ENCODE results near the gene TICRR.

The TICRR gene

DNA sequence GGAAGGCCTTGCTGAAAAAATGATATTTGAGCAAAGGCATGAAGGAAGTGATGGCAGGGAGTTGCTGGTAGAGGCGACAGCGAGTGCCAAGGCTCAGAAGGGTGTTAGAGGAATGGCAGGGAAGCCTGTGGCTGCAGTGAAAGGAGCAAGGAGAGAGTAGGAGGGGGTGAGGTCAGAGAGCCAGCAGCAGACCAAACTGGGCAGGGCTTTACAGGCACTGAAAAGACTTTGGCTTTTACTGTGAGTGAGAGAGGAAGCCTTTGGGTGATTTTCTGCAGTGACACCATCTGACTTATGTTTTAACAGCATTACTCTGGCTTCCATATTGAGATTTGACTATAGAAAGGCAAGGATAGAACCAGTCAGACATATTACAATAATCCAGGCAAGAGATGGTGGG lies 11.4 kb downstream of the TICRR start:
- no peak overlapping the region for H3K4me2 ChIP-seq (ENCODE audit: insufficient read depth, low read length)
- H3K79me2 ChIP-seq (ENCODE audit: insufficient read depth, low read length): peaks cover 81% of the 10 kb centered on the region
- peaks cover 96% of the 10 kb centered on the region for H3K36me3 ChIP-seq (ENCODE audit: insufficient read depth, low read length)

DNA sequence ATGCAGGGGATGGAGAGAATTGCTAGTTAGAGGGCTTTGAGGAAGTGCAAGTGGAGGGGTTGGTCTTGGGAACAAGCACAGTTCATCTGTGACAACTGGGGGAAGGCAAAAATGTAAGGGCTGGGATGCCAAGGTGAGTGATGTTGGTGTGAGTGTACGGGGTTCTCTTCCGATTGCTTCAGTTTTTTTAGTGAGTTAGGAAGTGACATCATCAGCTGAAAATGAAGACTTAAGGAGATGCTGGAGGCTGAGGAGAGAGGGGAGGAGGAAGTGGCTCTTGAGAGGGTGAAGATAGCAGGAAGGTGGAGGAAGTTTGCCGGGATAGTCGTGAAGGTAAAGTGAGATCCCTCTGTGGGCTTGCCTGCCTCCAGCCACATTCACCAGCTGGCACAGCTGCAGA lies 12.7 kb downstream of the TICRR start:
- Histone ChIP-seq H3K4me2 (ENCODE audit: insufficient read depth, low read length) (no peak overlapping the region), H2AFZ (ENCODE audit: low read depth, low read length) (no peak overlapping the region), H4K20me1 (ENCODE audit: insufficient read depth, low read length) (peaks cover 47% of the 10 kb centered on the region; the same call in 1 of the 2 replicates), H3K27ac (ENCODE audit: low read length) (no peak overlapping the region), H3K27me3 (ENCODE audit: insufficient read depth, low read length, poor library complexity) (no peaks in the 10 kb centered on the region), H3K36me3 (ENCODE audit: insufficient read depth, low read length) (peaks cover 97% of the 10 kb centered on the region), H3K4me1 (ENCODE audit: insufficient read depth, low read length) (no peaks in the 10 kb centered on the region), H3K9ac (ENCODE audit: low read depth, low read length) (no peak overlapping the region), H3K79me2 (ENCODE audit: insufficient read depth, low read length) (peaks cover 68% of the 10 kb centered on the region), H3K4me3 (ENCODE audit: low read depth in 1 of 2, low read length in 2 of 2) (no peak overlapping the region), H3K9me3 (ENCODE audit: insufficient read depth, low read length, severe bottlenecking) (no peaks in the 10 kb centered on the region)
- TF ChIP-seq, protein P1, sequence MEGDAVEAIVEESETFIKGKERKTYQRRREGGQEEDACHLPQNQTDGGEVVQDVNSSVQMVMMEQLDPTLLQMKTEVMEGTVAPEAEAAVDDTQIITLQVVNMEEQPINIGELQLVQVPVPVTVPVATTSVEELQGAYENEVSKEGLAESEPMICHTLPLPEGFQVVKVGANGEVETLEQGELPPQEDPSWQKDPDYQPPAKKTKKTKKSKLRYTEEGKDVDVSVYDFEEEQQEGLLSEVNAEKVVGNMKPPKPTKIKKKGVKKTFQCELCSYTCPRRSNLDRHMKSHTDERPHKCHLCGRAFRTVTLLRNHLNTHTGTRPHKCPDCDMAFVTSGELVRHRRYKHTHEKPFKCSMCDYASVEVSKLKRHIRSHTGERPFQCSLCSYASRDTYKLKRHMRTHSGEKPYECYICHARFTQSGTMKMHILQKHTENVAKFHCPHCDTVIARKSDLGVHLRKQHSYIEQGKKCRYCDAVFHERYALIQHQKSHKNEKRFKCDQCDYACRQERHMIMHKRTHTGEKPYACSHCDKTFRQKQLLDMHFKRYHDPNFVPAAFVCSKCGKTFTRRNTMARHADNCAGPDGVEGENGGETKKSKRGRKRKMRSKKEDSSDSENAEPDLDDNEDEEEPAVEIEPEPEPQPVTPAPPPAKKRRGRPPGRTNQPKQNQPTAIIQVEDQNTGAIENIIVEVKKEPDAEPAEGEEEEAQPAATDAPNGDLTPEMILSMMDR (IDR thresholded peaks at IDR 0.05; ENCODE audit: borderline replicate concordance, extremely low read depth, low read length, poor library complexity, severe bottlenecking): no peak
- TF ChIP-seq EZH2 (IDR thresholded peaks at IDR 0.05; ENCODE audit: borderline replicate concordance, low read depth, low read length, severe bottlenecking): no peak
- ATAC-seq (ENCODE audit: insufficient read depth, low read depth) (no peak), DNase-seq (no peak)

More for the DNA sequence above, 11.4 kb downstream of the TICRR start:
- H3K27ac ChIP-seq (ENCODE audit: low read length): no peak overlapping the region
- H3K9ac ChIP-seq (ENCODE audit: low read depth, low read length): no peak overlapping the region
- H3K4me1 ChIP-seq (ENCODE audit: insufficient read depth, low read length): peaks cover 2% of the 10 kb centered on the region
- ATAC-seq (ENCODE audit: insufficient read depth, low read depth) (no peak), DNase-seq (no peak)
- no peaks in the 10 kb centered on the region for H3K9me3 ChIP-seq (ENCODE audit: insufficient read depth, low read length, severe bottlenecking)
- no peak overlapping the region for H3K4me3 ChIP-seq (ENCODE audit: low read depth in 1 of 2, low read length in 2 of 2)
- H4K20me1 ChIP-seq (ENCODE audit: insufficient read depth, low read length): peaks cover 51% of the 10 kb centered on the region; the same call in 1 of the 2 replicates
- H2AFZ ChIP-seq (ENCODE audit: low read depth, low read length): no peak overlapping the region
- TF ChIP-seq, protein P1 (IDR thresholded peaks at IDR 0.05; ENCODE audit: borderline replicate concordance, extremely low read depth, low read length, poor library complexity, severe bottlenecking): no peak
- no peak for TF ChIP-seq EZH2 (IDR thresholded peaks at IDR 0.05; ENCODE audit: borderline replicate concordance, low read depth, low read length, severe bottlenecking)
- H3K27me3 ChIP-seq (ENCODE audit: insufficient read depth, low read length, poor library complexity): no peaks in the 10 kb centered on the region

DNA sequence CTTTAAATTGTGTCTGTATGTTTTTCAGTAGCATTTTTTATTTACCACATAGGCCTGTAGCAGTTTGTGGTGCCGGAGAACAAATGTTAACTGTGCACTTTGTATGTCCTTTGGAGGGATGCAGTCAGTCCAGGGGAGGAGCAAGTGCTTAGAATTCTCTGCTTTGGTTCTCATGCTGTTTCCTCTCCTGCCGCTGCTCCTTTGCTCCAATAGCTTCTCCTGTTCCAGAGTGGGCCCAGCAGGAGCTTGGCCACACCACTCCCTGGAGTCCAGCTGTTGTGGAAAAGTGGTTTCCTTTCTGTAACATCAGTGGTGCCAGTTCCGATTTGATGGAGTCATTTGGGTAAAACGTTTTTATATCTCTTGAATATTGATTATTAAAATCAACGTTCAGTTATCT lies 16.6 kb downstream of the TICRR start:
- Histone ChIP-seq H3K79me2 (ENCODE audit: insufficient read depth, low read length) (peaks cover 39% of the 10 kb centered on the region), H3K27me3 (ENCODE audit: insufficient read depth, low read length, poor library complexity) (no peaks in the 10 kb centered on the region), H4K20me1 (ENCODE audit: insufficient read depth, low read length) (peaks cover 27% of the 10 kb centered on the region; the same call in 1 of the 2 replicates), H2AFZ (ENCODE audit: low read depth, low read length) (no peak overlapping the region), H3K36me3 (ENCODE audit: insufficient read depth, low read length) (peaks cover 95% of the 10 kb centered on the region), H3K4me2 (ENCODE audit: insufficient read depth, low read length) (no peak overlapping the region), H3K9ac (ENCODE audit: low read depth, low read length) (no peak overlapping the region), H3K4me3 (ENCODE audit: low read depth in 1 of 2, low read length in 2 of 2) (no peak overlapping the region), H3K4me1 (ENCODE audit: insufficient read depth, low read length) (no peaks in the 10 kb centered on the region), H3K9me3 (ENCODE audit: insufficient read depth, low read length, severe bottlenecking) (no peaks in the 10 kb centered on the region), H3K27ac (ENCODE audit: low read length) (no peak overlapping the region)
- ATAC-seq (ENCODE audit: insufficient read depth, low read depth) (no peak), DNase-seq (no peak)
- TF ChIP-seq, protein P1 (IDR thresholded peaks at IDR 0.05; ENCODE audit: borderline replicate concordance, extremely low read depth, low read length, poor library complexity, severe bottlenecking): no peak
- no peak for TF ChIP-seq EZH2 (IDR thresholded peaks at IDR 0.05; ENCODE audit: borderline replicate concordance, low read depth, low read length, severe bottlenecking)

DNA sequence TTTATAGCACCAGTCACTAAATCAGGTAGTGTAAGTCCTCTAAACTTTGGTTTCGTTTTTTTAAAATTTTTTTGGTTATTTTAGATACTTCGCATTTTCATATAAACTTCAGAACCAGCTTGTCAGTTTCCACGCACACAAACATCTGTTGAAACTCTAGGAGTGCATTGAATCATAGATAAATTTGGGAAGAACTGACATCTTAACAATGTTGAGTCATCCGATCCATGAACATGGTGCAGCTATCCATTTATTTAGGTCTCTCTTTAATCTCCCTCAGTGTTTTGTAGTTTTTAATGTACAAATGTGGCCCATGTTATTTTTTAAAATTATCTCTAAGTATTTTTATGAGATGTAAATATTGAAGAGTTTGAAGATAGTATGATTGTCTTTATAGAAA lies 17.7 kb downstream of the TICRR start:
- TF ChIP-seq, protein P1 (IDR thresholded peaks at IDR 0.05; ENCODE audit: borderline replicate concordance, extremely low read depth, low read length, poor library complexity, severe bottlenecking): no peak
- no peak for TF ChIP-seq EZH2 (IDR thresholded peaks at IDR 0.05; ENCODE audit: borderline replicate concordance, low read depth, low read length, severe bottlenecking)
- Histone ChIP-seq H3K79me2 (ENCODE audit: insufficient read depth, low read length) (peaks cover 30% of the 10 kb centered on the region), H4K20me1 (ENCODE audit: insufficient read depth, low read length) (peaks cover 17% of the 10 kb centered on the region; the same call in 1 of the 2 replicates), H3K9me3 (ENCODE audit: insufficient read depth, low read length, severe bottlenecking) (no peaks in the 10 kb centered on the region), H3K27ac (ENCODE audit: low read length) (no peak overlapping the region), H3K27me3 (ENCODE audit: insufficient read depth, low read length, poor library complexity) (no peaks in the 10 kb centered on the region), H2AFZ (ENCODE audit: low read depth, low read length) (no peak overlapping the region), H3K9ac (ENCODE audit: low read depth, low read length) (no peak overlapping the region), H3K4me2 (ENCODE audit: insufficient read depth, low read length) (no peak overlapping the region), H3K4me3 (ENCODE audit: low read depth in 1 of 2, low read length in 2 of 2) (no peak overlapping the region), H3K36me3 (ENCODE audit: insufficient read depth, low read length) (peaks cover 93% of the 10 kb centered on the region), H3K4me1 (ENCODE audit: insufficient read depth, low read length) (no peaks in the 10 kb centered on the region)
- DNase-seq: no peak
- ATAC-seq (ENCODE audit: insufficient read depth, low read depth): no peak
